ENCODE results near the gene IQSEC1. TPM values are rescaled to one million over a fixed set of nuclear protein-coding genes. Genes with fewer than 3 reads are reported as not detected.

IQSEC1 gene
- total RNA-seq, 3 donors from 2014 or later, result 26.9 to 45.4 (median 26.9) TPM

DNA sequence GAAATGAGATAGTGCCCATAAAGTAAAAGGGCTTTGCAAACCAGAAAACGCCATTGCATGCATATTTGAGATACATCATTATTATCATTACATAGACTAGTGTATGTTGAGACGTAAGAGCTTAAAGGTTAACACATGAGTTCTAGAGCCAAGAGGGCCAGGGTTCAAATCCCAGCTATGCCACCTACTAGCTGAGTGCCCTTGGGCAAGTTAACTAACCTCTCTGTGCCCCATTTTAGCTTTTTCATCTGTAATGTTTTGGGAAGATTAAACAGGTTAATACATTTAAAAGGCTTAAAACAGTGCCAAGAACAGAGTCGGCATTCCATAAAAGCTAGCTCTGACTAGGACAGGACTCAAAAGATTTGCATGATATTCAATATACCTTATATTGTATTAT lies 22.8 kb downstream of the IQSEC1 start:
- TF ChIP-seq POLR2AphosphoS5 (IDR thresholded peaks at IDR 0.05), result no peak
- TF ChIP-seq, protein P1, sequence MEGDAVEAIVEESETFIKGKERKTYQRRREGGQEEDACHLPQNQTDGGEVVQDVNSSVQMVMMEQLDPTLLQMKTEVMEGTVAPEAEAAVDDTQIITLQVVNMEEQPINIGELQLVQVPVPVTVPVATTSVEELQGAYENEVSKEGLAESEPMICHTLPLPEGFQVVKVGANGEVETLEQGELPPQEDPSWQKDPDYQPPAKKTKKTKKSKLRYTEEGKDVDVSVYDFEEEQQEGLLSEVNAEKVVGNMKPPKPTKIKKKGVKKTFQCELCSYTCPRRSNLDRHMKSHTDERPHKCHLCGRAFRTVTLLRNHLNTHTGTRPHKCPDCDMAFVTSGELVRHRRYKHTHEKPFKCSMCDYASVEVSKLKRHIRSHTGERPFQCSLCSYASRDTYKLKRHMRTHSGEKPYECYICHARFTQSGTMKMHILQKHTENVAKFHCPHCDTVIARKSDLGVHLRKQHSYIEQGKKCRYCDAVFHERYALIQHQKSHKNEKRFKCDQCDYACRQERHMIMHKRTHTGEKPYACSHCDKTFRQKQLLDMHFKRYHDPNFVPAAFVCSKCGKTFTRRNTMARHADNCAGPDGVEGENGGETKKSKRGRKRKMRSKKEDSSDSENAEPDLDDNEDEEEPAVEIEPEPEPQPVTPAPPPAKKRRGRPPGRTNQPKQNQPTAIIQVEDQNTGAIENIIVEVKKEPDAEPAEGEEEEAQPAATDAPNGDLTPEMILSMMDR (IDR thresholded peaks at IDR 0.05), result no peak
- TF ChIP-seq POLR2A (IDR thresholded peaks at IDR 0.05), result no peak
- H3K36me3 ChIP-seq, result no peaks in the 10 kb centered on the region
- intact Hi-C loops (cut with DNase I; ENCODE audit: low total_unique reads), result no loop called here
- H3K27me3 ChIP-seq, result no peaks in the 10 kb centered on the region
- H3K9me3 ChIP-seq, result no peaks in the 10 kb centered on the region
- H3K27ac ChIP-seq, result no peak overlapping the region
- no peak for DNase-seq (ENCODE audit: low spot score in 2 of 2)
- peaks cover 6 to 28% of the 10 kb centered on the region in 2 donors for H3K4me1 ChIP-seq
- H3K4me3 ChIP-seq, result no peak overlapping the region

DNA sequence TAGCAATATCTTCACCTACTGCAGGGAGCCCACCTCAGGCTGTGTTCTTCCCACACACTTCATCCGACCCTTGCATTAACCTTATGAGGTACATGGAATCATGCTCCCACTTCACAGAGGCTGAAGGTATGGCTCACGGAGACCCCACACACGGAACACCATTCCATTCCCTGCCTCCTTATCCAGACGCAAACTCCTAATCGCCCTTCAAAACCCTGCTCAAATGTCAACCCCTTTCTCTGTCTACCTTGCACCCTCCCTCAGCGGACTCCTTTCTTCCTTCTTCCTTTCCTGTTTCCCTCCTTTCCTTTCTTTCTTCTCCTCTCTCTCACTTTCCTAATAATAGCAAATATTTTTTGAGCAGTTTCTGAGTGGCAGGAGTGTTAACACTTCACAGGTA lies 23.8 kb downstream of the IQSEC1 start:
- TF ChIP-seq POLR2AphosphoS5 (IDR thresholded peaks at IDR 0.05), result no peak
- TF ChIP-seq, protein P1 (IDR thresholded peaks at IDR 0.05), result no peak
- no peak for TF ChIP-seq POLR2A (IDR thresholded peaks at IDR 0.05)
- peaks cover 0 to 22% of the 10 kb centered on the region in 2 donors for H3K4me1 ChIP-seq
- H3K27ac ChIP-seq, result no peak overlapping the region
- H3K4me3 ChIP-seq, result no peak overlapping the region
- H3K36me3 ChIP-seq, result no peaks in the 10 kb centered on the region
- no peaks in the 10 kb centered on the region for H3K9me3 ChIP-seq
- DNase-seq (ENCODE audit: low spot score in 2 of 2), result no peak
- intact Hi-C loops (cut with DNase I; ENCODE audit: low total_unique reads), result no loop called here
- no peaks in the 10 kb centered on the region for H3K27me3 ChIP-seq

DNA sequence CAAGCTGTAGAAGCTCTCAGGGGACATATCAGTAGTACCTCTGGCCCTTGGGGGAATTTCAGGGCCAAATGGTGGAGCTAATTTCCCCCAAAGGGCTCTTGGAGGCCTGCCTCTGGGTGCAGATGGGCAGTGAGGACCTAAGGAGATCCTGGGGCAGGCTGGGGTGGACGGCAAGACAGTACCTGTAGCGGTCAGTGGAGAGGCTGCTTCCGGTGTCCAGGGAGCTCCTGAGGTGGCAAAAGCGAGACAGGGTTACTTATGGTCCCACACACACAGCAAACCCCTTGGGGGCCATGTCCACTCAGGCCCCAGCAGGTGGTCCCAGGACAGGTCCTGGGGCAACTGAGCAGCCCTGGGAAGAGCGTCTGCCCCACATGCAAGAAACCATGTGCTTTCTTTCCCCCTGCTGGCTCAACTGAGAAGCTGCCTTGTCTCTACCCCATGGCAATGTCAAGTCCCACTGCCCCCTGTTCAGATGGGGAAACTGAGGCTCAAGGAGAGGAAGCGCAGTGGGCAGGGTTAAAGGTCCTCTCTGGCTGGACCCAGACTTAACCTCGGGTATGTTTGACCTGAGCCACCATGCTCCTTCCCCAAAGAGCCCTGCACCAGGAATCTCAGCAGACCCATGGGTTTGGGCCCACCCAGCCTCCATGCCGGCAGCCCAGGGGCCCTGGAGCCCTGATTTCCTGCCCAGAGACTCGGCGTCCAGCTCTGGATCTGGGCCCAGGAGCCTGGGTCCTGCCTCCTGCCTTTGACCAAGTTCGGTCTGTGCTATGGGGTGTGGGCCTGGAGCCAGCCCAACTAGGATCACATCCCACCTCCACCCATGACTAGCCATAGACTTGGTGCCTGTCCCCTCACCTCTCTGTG lies 25.7 kb downstream of the IQSEC1 start:
- intact Hi-C loops (cut with DNase I; ENCODE audit: low total_unique reads), result no loop called here
- no peak overlapping the region for H3K27ac ChIP-seq
- H3K27me3 ChIP-seq, result no peaks in the 10 kb centered on the region
- peaks cover 0 to 11% of the 10 kb centered on the region in 2 donors for H3K4me1 ChIP-seq
- H3K36me3 ChIP-seq, result no peaks in the 10 kb centered on the region
- TF ChIP-seq, protein P1 (IDR thresholded peaks at IDR 0.05), result no peak
- TF ChIP-seq POLR2A (IDR thresholded peaks at IDR 0.05) (no peak), POLR2AphosphoS5 (IDR thresholded peaks at IDR 0.05) (no peak)
- no peaks in the 10 kb centered on the region for H3K9me3 ChIP-seq
- DNase-seq (ENCODE audit: low spot score in 2 of 2), result no peak
- H3K4me3 ChIP-seq, result no peak overlapping the region

DNA sequence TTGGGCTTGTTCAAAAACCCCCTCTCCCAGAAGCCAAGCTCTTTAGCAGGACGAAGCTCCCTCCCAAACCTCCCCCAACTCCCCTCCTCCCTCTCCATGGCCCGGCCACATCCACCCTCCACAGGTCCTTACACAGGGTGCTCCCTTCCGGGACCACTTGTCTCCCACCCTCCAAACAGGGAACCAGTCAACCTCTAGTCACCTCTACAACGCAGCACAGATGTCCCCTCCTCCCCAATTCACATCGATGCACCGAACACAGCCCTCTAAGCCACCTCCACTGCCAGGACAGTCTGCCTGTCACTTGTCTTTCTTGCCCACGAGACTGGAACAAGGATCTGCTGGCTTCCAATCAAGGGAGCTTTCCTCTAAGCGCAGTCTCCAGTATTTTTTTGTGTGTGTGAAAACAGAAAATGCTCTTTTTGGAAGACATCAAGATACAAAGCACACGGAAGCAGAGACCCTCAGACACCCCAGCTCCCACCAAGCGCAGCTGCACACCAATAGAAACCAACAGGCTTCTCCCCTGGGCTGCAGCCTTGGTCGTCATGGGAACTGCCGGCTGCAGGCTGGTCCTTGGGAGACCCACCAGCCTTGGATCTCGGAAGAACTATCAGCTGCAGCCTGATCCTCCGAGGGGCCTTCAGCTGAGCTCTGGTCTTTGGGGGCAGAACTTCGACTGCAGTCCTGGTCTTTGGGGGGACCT lies 26.5 kb downstream of the IQSEC1 start:
- intact Hi-C loops (cut with DNase I; ENCODE audit: low total_unique reads), result no loop called here
- Histone ChIP-seq H3K36me3 (no peaks in the 10 kb centered on the region), H3K27me3 (no peaks in the 10 kb centered on the region), H3K4me3 (no peak overlapping the region), H3K9me3 (no peaks in the 10 kb centered on the region), H3K4me1 (peaks cover 0 to 8% of the 10 kb centered on the region in 2 donors), H3K27ac (no peak overlapping the region)
- DNase-seq (ENCODE audit: low spot score in 2 of 2), result no peak
- TF ChIP-seq POLR2A (IDR thresholded peaks at IDR 0.05) (no peak), POLR2AphosphoS5 (IDR thresholded peaks at IDR 0.05) (no peak)
- TF ChIP-seq, protein P1 (IDR thresholded peaks at IDR 0.05), result no peak

Data from breast epithelium (tissue), 4 donors.